ENCODE measurements around the gene P2RY14.

P2RY14 gene

GRCh38 chr3:151309566-151309965 is 31.2 kb upstream of the P2RY14 start:
- TF ChIP-seq CTCF (IDR thresholded peaks at IDR 0.05; ENCODE audit: insufficient read depth, low read depth, low read length, missing control alignments): no peak
- H3K4me3 ChIP-seq (ENCODE audit: low read length): peak overlapping the region; percentile 8
- DNase-seq (ENCODE audit: low read depth): no peak

GRCh38 chr3:151307583-151308488 is 29.5 kb upstream of the P2RY14 start:
- no peak overlapping the region for H3K4me3 ChIP-seq (ENCODE audit: low read length)
- DNase-seq (ENCODE audit: low read depth): peak; percentile 19

GRCh38 chr3:151307131-151307530 is 28.8 kb upstream of the P2RY14 start:
- H3K4me3 ChIP-seq (ENCODE audit: low read length): no peak overlapping the region
- DNase-seq (ENCODE audit: low read depth): peak; percentile 80
- no peak for TF ChIP-seq CTCF (IDR thresholded peaks at IDR 0.05; ENCODE audit: insufficient read depth, low read depth, low read length, missing control alignments)

More at GRCh38 chr3:151307583-151308488, 29.5 kb upstream of the P2RY14 start:
- TF ChIP-seq CTCF (IDR thresholded peaks at IDR 0.05; ENCODE audit: insufficient read depth, low read depth, low read length, missing control alignments): no peak

GRCh38 chr3:151306168-151306810 is 27.9 kb upstream of the P2RY14 start:
- peak; percentile 17 for DNase-seq (ENCODE audit: low read depth)
- no peak for TF ChIP-seq CTCF (IDR thresholded peaks at IDR 0.05; ENCODE audit: insufficient read depth, low read depth, low read length, missing control alignments)
- no peak overlapping the region for H3K4me3 ChIP-seq (ENCODE audit: low read length)

GRCh38 chr3:151305775-151306151 is 27.4 kb upstream of the P2RY14 start:
- DNase-seq (ENCODE audit: low read depth): peak; percentile 54
- TF ChIP-seq CTCF (IDR thresholded peaks at IDR 0.05; ENCODE audit: insufficient read depth, low read depth, low read length, missing control alignments): no peak
- no peak overlapping the region for H3K4me3 ChIP-seq (ENCODE audit: low read length)

GRCh38 chr3:151305060-151305774 is 26.9 kb upstream of the P2RY14 start:
- peak; percentile 44 for TF ChIP-seq CTCF (IDR thresholded peaks at IDR 0.05; ENCODE audit: insufficient read depth, low read depth, low read length, missing control alignments)
- DNase-seq (ENCODE audit: low read depth): peak; percentile 99
- no peak overlapping the region for H3K4me3 ChIP-seq (ENCODE audit: low read length)
